ENCODE measurements around the gene UQCRHL.

- TF ChIP-seq POLR2A (IDR thresholded peaks at IDR 0.05) (no peak), CTCF (IDR thresholded peaks at IDR 0.05) (peak in 1 of 4 experiments; percentile 7), POLR2AphosphoS5 (IDR thresholded peaks at IDR 0.05) (no peak)
Observed at GRCh38 chr1:15758953-15759661, 48.3 kb downstream of the UQCRHL start.
